ENCODE results near the gene RPL29.

Gene RPL29

GRCh38 chr3:51961011-51961410, 34.7 kb downstream of the RPL29 start:
- TF ChIP-seq YY1 (IDR thresholded peaks at IDR 0.05; ENCODE audit: low read depth) (no peak), RAD21 (IDR thresholded peaks at IDR 0.05; ENCODE audit: low read depth) (no peak), TAF1 (IDR thresholded peaks at IDR 0.05; ENCODE audit: low read depth) (no peak), EGR1 (IDR thresholded peaks at IDR 0.05) (no peak), CEBPB (IDR thresholded peaks at IDR 0.05) (no peak), TEAD4 (IDR thresholded peaks at IDR 0.05) (no peak), ZBTB7A (IDR thresholded peaks at IDR 0.05; ENCODE audit: low read depth) (no peak), TCF12 (IDR thresholded peaks at IDR 0.05; ENCODE audit: low read depth) (no peak)
- TF ChIP-seq, protein P1, sequence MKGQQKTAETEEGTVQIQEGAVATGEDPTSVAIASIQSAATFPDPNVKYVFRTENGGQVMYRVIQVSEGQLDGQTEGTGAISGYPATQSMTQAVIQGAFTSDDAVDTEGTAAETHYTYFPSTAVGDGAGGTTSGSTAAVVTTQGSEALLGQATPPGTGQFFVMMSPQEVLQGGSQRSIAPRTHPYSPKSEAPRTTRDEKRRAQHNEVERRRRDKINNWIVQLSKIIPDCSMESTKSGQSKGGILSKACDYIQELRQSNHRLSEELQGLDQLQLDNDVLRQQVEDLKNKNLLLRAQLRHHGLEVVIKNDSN (IDR thresholded peaks at IDR 0.05): no peak

- TF ChIP-seq CEBPB (IDR thresholded peaks at IDR 0.05) (no peak), FOXM1 (IDR thresholded peaks at IDR 0.05; ENCODE audit: borderline replicate concordance, low read depth) (no peak), CREB1 (IDR thresholded peaks at IDR 0.05; ENCODE audit: low read depth) (no peak)
- TF ChIP-seq, protein P2, sequence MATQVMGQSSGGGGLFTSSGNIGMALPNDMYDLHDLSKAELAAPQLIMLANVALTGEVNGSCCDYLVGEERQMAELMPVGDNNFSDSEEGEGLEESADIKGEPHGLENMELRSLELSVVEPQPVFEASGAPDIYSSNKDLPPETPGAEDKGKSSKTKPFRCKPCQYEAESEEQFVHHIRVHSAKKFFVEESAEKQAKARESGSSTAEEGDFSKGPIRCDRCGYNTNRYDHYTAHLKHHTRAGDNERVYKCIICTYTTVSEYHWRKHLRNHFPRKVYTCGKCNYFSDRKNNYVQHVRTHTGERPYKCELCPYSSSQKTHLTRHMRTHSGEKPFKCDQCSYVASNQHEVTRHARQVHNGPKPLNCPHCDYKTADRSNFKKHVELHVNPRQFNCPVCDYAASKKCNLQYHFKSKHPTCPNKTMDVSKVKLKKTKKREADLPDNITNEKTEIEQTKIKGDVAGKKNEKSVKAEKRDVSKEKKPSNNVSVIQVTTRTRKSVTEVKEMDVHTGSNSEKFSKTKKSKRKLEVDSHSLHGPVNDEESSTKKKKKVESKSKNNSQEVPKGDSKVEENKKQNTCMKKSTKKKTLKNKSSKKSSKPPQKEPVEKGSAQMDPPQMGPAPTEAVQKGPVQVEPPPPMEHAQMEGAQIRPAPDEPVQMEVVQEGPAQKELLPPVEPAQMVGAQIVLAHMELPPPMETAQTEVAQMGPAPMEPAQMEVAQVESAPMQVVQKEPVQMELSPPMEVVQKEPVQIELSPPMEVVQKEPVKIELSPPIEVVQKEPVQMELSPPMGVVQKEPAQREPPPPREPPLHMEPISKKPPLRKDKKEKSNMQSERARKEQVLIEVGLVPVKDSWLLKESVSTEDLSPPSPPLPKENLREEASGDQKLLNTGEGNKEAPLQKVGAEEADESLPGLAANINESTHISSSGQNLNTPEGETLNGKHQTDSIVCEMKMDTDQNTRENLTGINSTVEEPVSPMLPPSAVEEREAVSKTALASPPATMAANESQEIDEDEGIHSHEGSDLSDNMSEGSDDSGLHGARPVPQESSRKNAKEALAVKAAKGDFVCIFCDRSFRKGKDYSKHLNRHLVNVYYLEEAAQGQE (IDR thresholded peaks at IDR 0.05; ENCODE audit: low read depth): no peak
Measured at GRCh38 chr3:51960386-51960785, 35.3 kb downstream of the RPL29 start.

- no peak for TF ChIP-seq TCF12 (IDR thresholded peaks at IDR 0.05; ENCODE audit: low read depth)
- TF ChIP-seq, protein P3, sequence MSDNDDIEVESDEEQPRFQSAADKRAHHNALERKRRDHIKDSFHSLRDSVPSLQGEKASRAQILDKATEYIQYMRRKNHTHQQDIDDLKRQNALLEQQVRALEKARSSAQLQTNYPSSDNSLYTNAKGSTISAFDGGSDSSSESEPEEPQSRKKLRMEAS (IDR thresholded peaks at IDR 0.05): no peak
- TF ChIP-seq YY1 (IDR thresholded peaks at IDR 0.05; ENCODE audit: low read depth): no peak
- TF ChIP-seq CEBPB (IDR thresholded peaks at IDR 0.05): no peak
- no peak for TF ChIP-seq ZBTB7A (IDR thresholded peaks at IDR 0.05; ENCODE audit: low read depth)
- no peak for TF ChIP-seq FOXM1 (IDR thresholded peaks at IDR 0.05; ENCODE audit: borderline replicate concordance, low read depth)
- no peak for TF ChIP-seq EP300 (IDR thresholded peaks at IDR 0.05; ENCODE audit: borderline replicate concordance)
- TF ChIP-seq, protein P2 (IDR thresholded peaks at IDR 0.05; ENCODE audit: low read depth): no peak
- TF ChIP-seq, protein P1 (IDR thresholded peaks at IDR 0.05): no peak
- no peak for TF ChIP-seq TEAD4 (IDR thresholded peaks at IDR 0.05)
- TF ChIP-seq EGR1 (IDR thresholded peaks at IDR 0.05): no peak
- no peak for TF ChIP-seq TAF1 (IDR thresholded peaks at IDR 0.05; ENCODE audit: low read depth)
- TF ChIP-seq CREB1 (IDR thresholded peaks at IDR 0.05; ENCODE audit: low read depth): no peak
- TF ChIP-seq RAD21 (IDR thresholded peaks at IDR 0.05; ENCODE audit: low read depth): no peak
- no peak for TF ChIP-seq NFIC (IDR thresholded peaks at IDR 0.05)
Measured at GRCh38 chr3:51959651-51960050, 36.0 kb downstream of the RPL29 start.

- no peak for TF ChIP-seq TAF1 (IDR thresholded peaks at IDR 0.05; ENCODE audit: low read depth)
Measured at GRCh38 chr3:51958603-51959521, 36.8 kb downstream of the RPL29 start.

DNA sequence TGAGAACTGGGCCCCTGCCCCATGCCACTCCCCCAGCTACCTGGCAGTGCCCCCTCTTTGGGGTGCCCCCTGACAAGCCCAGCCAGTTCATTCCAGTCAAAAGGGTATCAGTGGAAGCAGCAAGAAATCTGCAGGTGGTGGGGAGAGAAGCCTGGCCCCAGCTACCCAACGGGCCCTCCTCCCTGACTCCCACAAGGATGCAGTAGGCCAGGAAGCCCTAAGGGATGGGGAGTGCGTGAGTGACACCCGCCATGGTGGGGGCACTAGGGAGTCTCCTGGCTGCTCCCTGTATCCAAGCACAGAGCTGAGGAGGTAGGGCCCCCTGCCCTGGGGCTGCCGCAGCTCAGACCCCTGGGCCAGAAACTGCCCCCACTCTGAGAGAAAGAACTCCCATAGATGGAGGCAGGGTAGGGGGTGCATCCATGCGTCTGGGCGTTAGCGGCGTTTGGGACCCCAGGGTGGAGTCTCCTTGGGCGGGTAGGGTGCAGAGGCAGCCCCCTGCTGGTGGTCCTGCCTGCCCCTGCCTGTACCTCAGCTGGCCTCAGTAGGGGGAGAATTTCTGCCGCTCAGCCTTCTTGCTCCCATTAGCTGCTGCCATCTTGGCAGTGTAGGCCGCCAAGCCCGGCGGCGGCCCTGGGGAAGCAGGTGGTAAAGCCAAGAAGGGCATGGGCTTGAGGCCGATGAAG, 38.0 kb downstream of the RPL29 start:
- TF ChIP-seq TCF12 (IDR thresholded peaks at IDR 0.05; ENCODE audit: low read depth): no peak
- TF ChIP-seq RAD21 (IDR thresholded peaks at IDR 0.05; ENCODE audit: low read depth): no peak
- TF ChIP-seq, protein P3 (IDR thresholded peaks at IDR 0.05): no peak
- TF ChIP-seq, protein P2 (IDR thresholded peaks at IDR 0.05; ENCODE audit: low read depth): no peak
- no peak for TF ChIP-seq EGR1 (IDR thresholded peaks at IDR 0.05)
- no peak for TF ChIP-seq YY1 (IDR thresholded peaks at IDR 0.05; ENCODE audit: low read depth)
- no peak for TF ChIP-seq CEBPB (IDR thresholded peaks at IDR 0.05)
- TF ChIP-seq, protein P1 (IDR thresholded peaks at IDR 0.05): no peak
- TF ChIP-seq TEAD4 (IDR thresholded peaks at IDR 0.05): no peak
- no peak for TF ChIP-seq EP300 (IDR thresholded peaks at IDR 0.05; ENCODE audit: borderline replicate concordance)
- TF ChIP-seq ZBTB7A (IDR thresholded peaks at IDR 0.05; ENCODE audit: low read depth): no peak
- TF ChIP-seq CREB1 (IDR thresholded peaks at IDR 0.05; ENCODE audit: low read depth): no peak
- no peak for TF ChIP-seq TAF1 (IDR thresholded peaks at IDR 0.05; ENCODE audit: low read depth)
- TF ChIP-seq NFIC (IDR thresholded peaks at IDR 0.05): no peak
- TF ChIP-seq FOXM1 (IDR thresholded peaks at IDR 0.05; ENCODE audit: borderline replicate concordance, low read depth): no peak
